ENCODE results near the gene CLIC6.

CLIC6 gene

DNA sequence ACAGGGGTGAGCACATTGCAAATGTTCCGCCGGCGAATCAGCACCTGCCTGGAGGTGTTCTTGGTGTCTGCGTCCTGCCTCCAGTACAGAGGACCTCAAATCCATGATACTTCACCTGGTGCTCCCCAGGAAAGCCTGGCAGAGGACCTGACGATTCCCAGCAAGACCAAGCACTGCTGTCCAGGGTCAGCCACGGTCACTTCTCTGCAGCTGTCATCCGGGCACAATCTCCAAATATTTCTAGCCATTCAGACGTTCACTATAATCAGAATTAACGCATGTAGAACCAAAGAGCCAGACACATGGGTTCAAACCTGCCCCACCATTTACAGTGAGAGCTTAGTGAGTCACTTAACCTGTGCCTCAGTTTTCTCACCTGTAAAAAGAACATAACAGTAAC, 74.5 kb downstream of the CLIC6 start:
- H3K27ac ChIP-seq (ENCODE audit: low read depth, low read length, severe bottlenecking) = no peak overlapping the region
- no peaks in the 10 kb centered on the region for H3K4me1 ChIP-seq (ENCODE audit: control insufficient read depth, insufficient read depth, low read length, poor library complexity, severe bottlenecking)
- H3K9me3 ChIP-seq (ENCODE audit: control insufficient read depth, low read length) = no peaks in the 10 kb centered on the region
- 86 to 88% methylated on average over 8 to 9 of the region's 9 CpGs for WGBS, 2 experiments (ENCODE audit: insufficient coverage in 2 of 2)
- H3K36me3 ChIP-seq (ENCODE audit: control insufficient read depth, insufficient read depth, low read length) = no peaks in the 10 kb centered on the region
- no peak overlapping the region for H3K4me3 ChIP-seq (ENCODE audit: extremely low read depth, insufficient read depth, low read length, poor library complexity, severe bottlenecking)

DNA sequence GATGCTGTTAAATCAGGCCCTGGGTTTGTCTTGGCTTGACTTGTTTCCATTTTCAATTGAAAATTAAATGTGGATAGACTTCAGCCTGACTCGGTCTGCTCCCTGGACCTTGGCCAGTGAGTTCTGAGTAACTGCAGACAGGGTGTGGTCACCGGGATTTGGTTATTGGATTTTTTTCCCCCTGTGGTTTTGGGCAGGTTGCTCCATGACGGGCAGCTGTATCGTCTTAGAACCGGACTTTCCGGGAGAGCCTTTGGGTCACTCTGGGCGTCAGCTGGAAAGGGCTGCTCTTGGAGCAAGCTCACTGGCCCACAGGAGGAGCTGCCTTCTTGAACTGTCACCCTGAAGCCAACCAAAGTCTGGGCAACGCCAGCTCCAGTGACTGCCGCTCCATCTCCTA, 75.0 kb downstream of the CLIC6 start:
- no peak overlapping the region for H3K27ac ChIP-seq (ENCODE audit: low read depth, low read length, severe bottlenecking)

GRCh38 chr21:34744801-34745200, 76.0 kb downstream of the CLIC6 start:
- no peaks in the 10 kb centered on the region for H3K4me1 ChIP-seq (ENCODE audit: control insufficient read depth, insufficient read depth, low read length, poor library complexity, severe bottlenecking)
- H3K4me3 ChIP-seq (ENCODE audit: extremely low read depth, insufficient read depth, low read length, poor library complexity, severe bottlenecking) = no peak overlapping the region
- WGBS, 2 experiments (ENCODE audit: insufficient coverage in 2 of 2) = 55 to 71% methylated on average over 1 to 3 of the region's 3 CpGs
- H3K27ac ChIP-seq (ENCODE audit: low read depth, low read length, severe bottlenecking) = no peak overlapping the region
- H3K36me3 ChIP-seq (ENCODE audit: control insufficient read depth, insufficient read depth, low read length) = no peaks in the 10 kb centered on the region
- H3K9me3 ChIP-seq (ENCODE audit: control insufficient read depth, low read length) = no peaks in the 10 kb centered on the region

More for the DNA sequence above, 75.0 kb downstream of the CLIC6 start:
- 81 to 84% methylated on average over 8 to 9 of the region's 9 CpGs for WGBS, 2 experiments (ENCODE audit: insufficient coverage in 2 of 2)
- no peaks in the 10 kb centered on the region for H3K4me1 ChIP-seq (ENCODE audit: control insufficient read depth, insufficient read depth, low read length, poor library complexity, severe bottlenecking)
- H3K9me3 ChIP-seq (ENCODE audit: control insufficient read depth, low read length) = no peaks in the 10 kb centered on the region
- no peaks in the 10 kb centered on the region for H3K36me3 ChIP-seq (ENCODE audit: control insufficient read depth, insufficient read depth, low read length)
- H3K4me3 ChIP-seq (ENCODE audit: extremely low read depth, insufficient read depth, low read length, poor library complexity, severe bottlenecking) = no peak overlapping the region

DNA sequence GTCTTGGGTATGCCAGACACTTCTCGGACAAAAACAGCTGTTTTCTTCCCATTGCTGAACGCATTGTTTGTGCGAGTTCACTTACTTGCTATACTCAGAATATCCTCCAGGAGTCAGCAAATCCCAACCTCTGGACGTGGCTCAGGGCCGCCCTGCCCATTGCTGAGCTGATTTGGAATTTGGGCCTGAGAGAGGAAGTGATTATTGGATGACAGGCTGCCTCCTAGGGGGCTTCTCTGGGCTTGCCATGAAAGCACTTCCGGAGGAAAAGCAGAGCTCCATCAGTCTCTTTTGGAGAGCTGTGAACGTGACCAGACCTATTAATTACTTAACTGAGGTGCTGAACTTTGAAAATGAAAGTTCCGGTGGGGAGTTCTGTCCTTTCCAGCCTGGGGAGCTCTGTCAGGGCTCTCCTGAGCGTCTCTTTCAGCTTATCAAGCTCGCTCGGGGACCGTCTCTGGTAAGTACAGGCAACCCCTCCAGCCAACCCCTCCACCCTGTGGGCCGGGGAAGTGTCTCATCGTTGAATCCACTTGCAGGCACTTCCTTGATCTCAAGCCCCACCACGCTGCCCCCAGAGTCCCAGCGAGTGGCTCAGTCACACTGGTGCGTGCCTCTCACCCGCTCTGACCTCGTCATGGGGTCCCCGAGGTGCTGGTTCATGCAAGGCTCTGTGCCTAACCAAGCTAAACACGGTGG, 76.9 kb downstream of the CLIC6 start:
- WGBS, 2 experiments (ENCODE audit: insufficient coverage in 2 of 2) = 52 to 75% methylated on average over 13 to 19 of the region's 21 CpGs
- Histone ChIP-seq H3K36me3 (ENCODE audit: control insufficient read depth, insufficient read depth, low read length) (no peaks in the 10 kb centered on the region), H3K27ac (ENCODE audit: low read depth, low read length, severe bottlenecking) (no peak overlapping the region), H3K4me3 (ENCODE audit: extremely low read depth, insufficient read depth, low read length, poor library complexity, severe bottlenecking) (no peak overlapping the region), H3K9me3 (ENCODE audit: control insufficient read depth, low read length) (no peaks in the 10 kb centered on the region), H3K4me1 (ENCODE audit: control insufficient read depth, insufficient read depth, low read length, poor library complexity, severe bottlenecking) (no peaks in the 10 kb centered on the region)

- Histone ChIP-seq H3K27ac (ENCODE audit: low read depth, low read length, severe bottlenecking) (no peak overlapping the region), H3K4me1 (ENCODE audit: control insufficient read depth, insufficient read depth, low read length, poor library complexity, severe bottlenecking) (no peaks in the 10 kb centered on the region)
- WGBS, 2 experiments (ENCODE audit: insufficient coverage in 2 of 2) = 83 to 90% methylated on average over 2 of the region's 3 CpGs
Measured at GRCh38 chr21:34748862-34749261, 80.1 kb downstream of the CLIC6 start.

GRCh38 chr21:34754690-34755647, 86.2 kb downstream of the CLIC6 start:
- Histone ChIP-seq H3K9me3 (ENCODE audit: control insufficient read depth, low read length) (no peaks in the 10 kb centered on the region), H3K36me3 (ENCODE audit: control insufficient read depth, insufficient read depth, low read length) (no peaks in the 10 kb centered on the region), H3K4me3 (ENCODE audit: extremely low read depth, insufficient read depth, low read length, poor library complexity, severe bottlenecking) (no peak overlapping the region), H3K27ac (ENCODE audit: low read depth, low read length, severe bottlenecking) (no peak overlapping the region), H3K4me1 (ENCODE audit: control insufficient read depth, insufficient read depth, low read length, poor library complexity, severe bottlenecking) (no peaks in the 10 kb centered on the region)
- WGBS, 2 experiments (ENCODE audit: insufficient coverage in 2 of 2) = 90 to 92% methylated on average over 15 to 16 of the region's 19 CpGs

More at GRCh38 chr21:34748862-34749261, 80.1 kb downstream of the CLIC6 start:
- Histone ChIP-seq H3K9me3 (ENCODE audit: control insufficient read depth, low read length) (no peaks in the 10 kb centered on the region), H3K4me3 (ENCODE audit: extremely low read depth, insufficient read depth, low read length, poor library complexity, severe bottlenecking) (no peak overlapping the region), H3K36me3 (ENCODE audit: control insufficient read depth, insufficient read depth, low read length) (no peaks in the 10 kb centered on the region)

DNA sequence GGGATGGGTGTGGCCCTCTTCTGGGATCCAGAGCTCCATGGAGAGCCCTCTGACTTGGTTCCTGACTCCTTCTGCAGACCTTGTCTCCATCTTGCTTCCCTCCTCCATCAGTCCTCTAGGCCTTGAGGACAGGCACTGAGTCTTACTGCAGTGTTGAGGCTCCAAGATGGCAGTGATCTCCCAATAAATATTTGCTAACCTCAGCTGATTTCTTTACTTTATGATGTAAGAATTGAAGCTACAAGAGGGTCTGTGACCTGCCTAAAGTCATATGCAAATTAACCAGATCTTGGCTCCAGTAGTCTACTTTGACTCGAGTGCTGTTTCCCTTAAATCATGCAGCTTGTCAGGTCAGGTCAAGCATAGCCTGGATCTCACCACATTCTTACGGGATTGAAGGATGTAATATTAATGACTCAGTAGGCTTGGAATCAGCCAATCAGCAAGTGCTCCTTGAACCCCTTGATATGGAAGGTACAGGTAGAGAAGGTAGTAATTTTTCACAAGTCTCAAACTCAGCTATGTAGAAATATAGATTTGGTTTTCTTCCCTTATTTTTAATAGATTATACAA, 93.0 kb downstream of the CLIC6 start:
- Histone ChIP-seq H3K9me3 (ENCODE audit: control insufficient read depth, low read length) (peaks cover 3% of the 10 kb centered on the region), H3K27ac (ENCODE audit: low read depth, low read length, severe bottlenecking) (no peak overlapping the region), H3K4me3 (ENCODE audit: extremely low read depth, insufficient read depth, low read length, poor library complexity, severe bottlenecking) (no peak overlapping the region), H3K36me3 (ENCODE audit: control insufficient read depth, insufficient read depth, low read length) (no peaks in the 10 kb centered on the region), H3K4me1 (ENCODE audit: control insufficient read depth, insufficient read depth, low read length, poor library complexity, severe bottlenecking) (no peaks in the 10 kb centered on the region)
- 88 to 100% methylated on average over 2 of the region's 2 CpGs for WGBS, 2 experiments (ENCODE audit: insufficient coverage in 2 of 2)

GRCh38 chr21:34762786-34763185, 94.0 kb downstream of the CLIC6 start:
- WGBS, 2 experiments (ENCODE audit: insufficient coverage in 2 of 2) = no CpG with 5 or more reads among the region's 1 CpG
- Histone ChIP-seq H3K4me1 (ENCODE audit: control insufficient read depth, insufficient read depth, low read length, poor library complexity, severe bottlenecking) (no peaks in the 10 kb centered on the region), H3K27ac (ENCODE audit: low read depth, low read length, severe bottlenecking) (no peak overlapping the region)

GRCh38 chr21:34764715-34765284, 96.0 kb downstream of the CLIC6 start:
- H3K9me3 ChIP-seq (ENCODE audit: control insufficient read depth, low read length) = peaks cover 3% of the 10 kb centered on the region
- H3K27ac ChIP-seq (ENCODE audit: low read depth, low read length, severe bottlenecking) = no peak overlapping the region
- no peaks in the 10 kb centered on the region for H3K4me1 ChIP-seq (ENCODE audit: control insufficient read depth, insufficient read depth, low read length, poor library complexity, severe bottlenecking)
- no peak overlapping the region for H3K4me3 ChIP-seq (ENCODE audit: extremely low read depth, insufficient read depth, low read length, poor library complexity, severe bottlenecking)
- no peaks in the 10 kb centered on the region for H3K36me3 ChIP-seq (ENCODE audit: control insufficient read depth, insufficient read depth, low read length)
- 96% methylated on average over 3 of the region's 3 CpGs; no CpG with 5 or more reads in 1 of the 2 experiments for WGBS, 2 experiments (ENCODE audit: insufficient coverage in 2 of 2)

More at GRCh38 chr21:34762786-34763185, 94.0 kb downstream of the CLIC6 start:
- peaks cover 3% of the 10 kb centered on the region for H3K9me3 ChIP-seq (ENCODE audit: control insufficient read depth, low read length)
- no peaks in the 10 kb centered on the region for H3K36me3 ChIP-seq (ENCODE audit: control insufficient read depth, insufficient read depth, low read length)
- H3K4me3 ChIP-seq (ENCODE audit: extremely low read depth, insufficient read depth, low read length, poor library complexity, severe bottlenecking) = no peak overlapping the region

DNA sequence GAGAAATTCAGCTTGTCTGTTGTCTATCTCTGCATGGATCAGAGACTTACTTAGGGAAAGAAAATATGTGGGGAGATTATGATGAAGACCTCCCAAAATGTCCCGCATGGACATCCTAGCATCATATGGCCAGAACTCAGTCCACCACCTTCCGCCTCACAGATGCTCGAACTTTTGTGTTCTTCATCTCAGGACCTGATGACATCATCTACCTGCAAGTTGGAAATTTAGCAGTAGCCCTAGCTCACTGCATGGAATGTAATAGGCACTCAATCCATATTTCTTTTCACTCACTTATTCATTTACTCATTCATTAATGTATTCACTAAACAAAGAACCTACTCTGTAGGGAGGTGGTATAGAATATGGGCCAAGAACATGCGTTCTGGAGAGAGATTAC, 96.8 kb downstream of the CLIC6 start:
- Histone ChIP-seq H3K4me1 (ENCODE audit: control insufficient read depth, insufficient read depth, low read length, poor library complexity, severe bottlenecking) (no peaks in the 10 kb centered on the region), H3K27ac (ENCODE audit: low read depth, low read length, severe bottlenecking) (no peak overlapping the region), H3K36me3 (ENCODE audit: control insufficient read depth, insufficient read depth, low read length) (no peaks in the 10 kb centered on the region), H3K9me3 (ENCODE audit: control insufficient read depth, low read length) (peaks cover 3% of the 10 kb centered on the region), H3K4me3 (ENCODE audit: extremely low read depth, insufficient read depth, low read length, poor library complexity, severe bottlenecking) (no peak overlapping the region)
- whole genome bisulfite sequencing, 2 experiments (ENCODE audit: insufficient coverage in 2 of 2) = 93 to 100% methylated on average over 2 to 3 of the region's 4 CpGs
